ENCODE data around the gene TLE1.

Gene TLE1

GRCh38 chr9:81549500-81550206 is 139.7 kb downstream of the TLE1 start:
- DNase-seq (ENCODE audit: low spot score) = no peak

GRCh38 chr9:81548911-81549310 is 140.4 kb downstream of the TLE1 start:
- no peak for DNase-seq (ENCODE audit: low spot score)

- DNase-seq (ENCODE audit: low spot score) = no peak
Observed at GRCh38 chr9:81546489-81546888, 142.9 kb downstream of the TLE1 start.

GRCh38 chr9:81543695-81544094 is 145.7 kb downstream of the TLE1 start:
- DNase-seq (ENCODE audit: low spot score) = no peak

GRCh38 chr9:81542118-81542889 is 147.0 kb downstream of the TLE1 start:
- DNase-seq (ENCODE audit: low spot score) = no peak

- no peak for DNase-seq (ENCODE audit: low spot score)
Observed at GRCh38 chr9:81540142-81540710, 149.1 kb downstream of the TLE1 start.

- DNase-seq (ENCODE audit: low spot score) = no peak
Observed at GRCh38 chr9:81539317-81539716, 150.0 kb downstream of the TLE1 start.

GRCh38 chr9:81538890-81539289 is 150.5 kb downstream of the TLE1 start:
- DNase-seq (ENCODE audit: low spot score) = no peak

GRCh38 chr9:81537964-81538363 is 151.4 kb downstream of the TLE1 start:
- no peak for DNase-seq (ENCODE audit: low spot score)

GRCh38 chr9:81536242-81537025 is 152.9 kb downstream of the TLE1 start:
- DNase-seq (ENCODE audit: low spot score) = no peak

- DNase-seq (ENCODE audit: low spot score) = no peak
Observed at GRCh38 chr9:81535542-81536241, 153.7 kb downstream of the TLE1 start.

- no peak for DNase-seq (ENCODE audit: low spot score)
Observed at GRCh38 chr9:81534138-81534875, 155.0 kb downstream of the TLE1 start.

Data from cerebellar cortex (tissue), 1 donor.